ENCODE data around the gene CD1C.

DNA sequence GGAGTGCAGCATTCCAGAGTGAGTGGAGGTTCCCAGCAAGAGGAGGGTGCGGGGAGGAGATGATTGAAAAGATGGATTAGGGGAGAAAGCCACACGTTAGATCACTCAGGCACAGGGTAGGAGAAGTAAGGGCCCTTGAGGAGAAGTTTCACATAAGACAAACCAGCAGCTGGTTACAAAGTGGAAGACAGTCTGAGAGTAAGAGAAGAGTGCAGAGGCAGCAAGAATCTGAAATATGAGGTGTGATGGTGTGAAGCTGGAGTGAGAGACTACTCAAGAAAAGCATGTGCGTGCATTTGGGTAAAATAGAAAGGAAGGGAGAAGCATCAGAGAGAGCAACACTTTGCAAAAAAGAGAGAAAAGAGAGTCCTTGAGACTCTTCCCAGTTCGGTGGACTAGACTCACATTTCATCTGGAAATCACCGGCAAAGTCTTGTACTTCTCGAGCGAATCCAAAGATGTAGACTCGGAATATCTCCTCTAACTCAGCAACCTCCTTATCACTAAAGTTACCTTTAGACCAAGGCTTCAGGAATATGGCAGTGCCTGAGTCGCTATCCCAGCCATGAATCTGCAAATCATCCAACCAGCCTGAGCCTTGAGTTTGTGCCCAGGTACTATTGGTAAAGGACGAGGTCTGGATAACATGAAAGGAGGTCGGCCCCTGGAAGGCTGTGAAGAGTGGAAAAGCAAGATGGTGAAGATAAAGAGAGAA, 40.8 kb downstream of the CD1C start:
- TF ChIP-seq, protein P1, sequence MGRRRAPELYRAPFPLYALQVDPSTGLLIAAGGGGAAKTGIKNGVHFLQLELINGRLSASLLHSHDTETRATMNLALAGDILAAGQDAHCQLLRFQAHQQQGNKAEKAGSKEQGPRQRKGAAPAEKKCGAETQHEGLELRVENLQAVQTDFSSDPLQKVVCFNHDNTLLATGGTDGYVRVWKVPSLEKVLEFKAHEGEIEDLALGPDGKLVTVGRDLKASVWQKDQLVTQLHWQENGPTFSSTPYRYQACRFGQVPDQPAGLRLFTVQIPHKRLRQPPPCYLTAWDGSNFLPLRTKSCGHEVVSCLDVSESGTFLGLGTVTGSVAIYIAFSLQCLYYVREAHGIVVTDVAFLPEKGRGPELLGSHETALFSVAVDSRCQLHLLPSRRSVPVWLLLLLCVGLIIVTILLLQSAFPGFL (CRISPR knock-in tag; IDR thresholded peaks at IDR 0.05; ENCODE audit: borderline replicate concordance): no peak
- TF ChIP-seq, protein P2, sequence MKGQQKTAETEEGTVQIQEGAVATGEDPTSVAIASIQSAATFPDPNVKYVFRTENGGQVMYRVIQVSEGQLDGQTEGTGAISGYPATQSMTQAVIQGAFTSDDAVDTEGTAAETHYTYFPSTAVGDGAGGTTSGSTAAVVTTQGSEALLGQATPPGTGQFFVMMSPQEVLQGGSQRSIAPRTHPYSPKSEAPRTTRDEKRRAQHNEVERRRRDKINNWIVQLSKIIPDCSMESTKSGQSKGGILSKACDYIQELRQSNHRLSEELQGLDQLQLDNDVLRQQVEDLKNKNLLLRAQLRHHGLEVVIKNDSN (CRISPR knock-in tag; IDR thresholded peaks at IDR 0.05): no peak
- TF ChIP-seq NFYB (CRISPR knock-in tag; conservative IDR thresholded peaks at IDR 0.05; ENCODE audit: low read depth): no peak
- TF ChIP-seq, protein P3, sequence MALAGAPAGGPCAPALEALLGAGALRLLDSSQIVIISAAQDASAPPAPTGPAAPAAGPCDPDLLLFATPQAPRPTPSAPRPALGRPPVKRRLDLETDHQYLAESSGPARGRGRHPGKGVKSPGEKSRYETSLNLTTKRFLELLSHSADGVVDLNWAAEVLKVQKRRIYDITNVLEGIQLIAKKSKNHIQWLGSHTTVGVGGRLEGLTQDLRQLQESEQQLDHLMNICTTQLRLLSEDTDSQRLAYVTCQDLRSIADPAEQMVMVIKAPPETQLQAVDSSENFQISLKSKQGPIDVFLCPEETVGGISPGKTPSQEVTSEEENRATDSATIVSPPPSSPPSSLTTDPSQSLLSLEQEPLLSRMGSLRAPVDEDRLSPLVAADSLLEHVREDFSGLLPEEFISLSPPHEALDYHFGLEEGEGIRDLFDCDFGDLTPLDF (CRISPR knock-in tag; IDR thresholded peaks at IDR 0.05): no peak
